K562 (cell line): ENCODE measurements around the gene LAMB4. TPM values are rescaled to one million over a fixed set of nuclear protein-coding genes. Genes with fewer than 3 reads are reported as not detected.
A peak's percentile ranks its signal among the peaks of the same experiment; 100 is the strongest.

Experiments used
- ATAC-seq: fragments of 200-7000 bp; cut with Tn5 transposase; 3 replicates; pipeline ENCODE4 v1.9.1; 2020; ENCODE audit warnings: moderate library complexity
- BruUV-seq: library from RNA; stranded (reverse); fragments of 400-500 nt; replicated peaks from 2 replicates; lab custom pipeline; 2021; lab: Mats Ljungman, UMichigan
- CTCF ChIA-PET: fragments of 300-600 bp; formaldehyde crosslinking; extraction: SDS; loops from one replicate; lab custom pipeline; 2021; ENCODE audit warnings: low intra/inter-chr PET ratio; lab: Yijun Ruan, JAX
- POLR2A ChIA-PET: fragments of 300-600, 350-650 bp; sonication (Branson Sonifier 250); formaldehyde crosslinking; extraction: SDS; loops from one replicate; lab custom pipeline; 2021; ENCODE audit warnings: antibody characterized with exemption, inconsistent platforms; lab: Yijun Ruan, JAX
- DNase-seq, 4 experiments: peaks; one replicate each; pipeline versions ENCODE4 v3.0.0 to v3.0.0-alpha.2; 2011 to 2018; ENCODE audit warnings: low spot score in 3 of 4, mixed read lengths in 3 of 4; ENCODE audit errors: extremely low read depth in 1 of 4
- FAIRE-seq: peaks from 2 replicates; lab custom pipeline; 2011; peaks lifted over from hg19 to GRCh38; lab: Jason Lieb, UNC
- H2AFZ ChIP-seq: 2 replicates; pipeline ENCODE4 v1.6.0; 2011; ENCODE audit warnings: low read depth, low read length, control low read depth, inconsistent platforms
- H3K27ac ChIP-seq: fragments of 200-600 bp; 3 replicates; pipeline ENCODE4 v1.8.0; 2011; ENCODE audit warnings: low read depth, mild to moderate bottlenecking, control low read depth, inconsistent platforms, low read length, moderate library complexity, mixed read lengths; ENCODE audit errors: extremely low read depth
- H3K27me3 ChIP-seq, 2 experiments: fragments of 300-600 bp in 1 of 2; 2 replicates in 1 of 2; 3 replicates in 1 of 2; pipeline versions ENCODE4 v1.6.0 to v1.8.0; 2011; ENCODE audit warnings: inconsistent platforms in 2 of 2, low read length in 2 of 2, mild to moderate bottlenecking in 1 of 2, mixed read lengths in 1 of 2, moderate library complexity in 1 of 2; ENCODE audit not compliant: control insufficient read depth in 2 of 2, insufficient read depth in 2 of 2
- H3K36me3 ChIP-seq: fragments of 300-600 bp; 3 replicates; pipeline ENCODE4 v1.8.0; 2011; ENCODE audit warnings: mild to moderate bottlenecking, low read length, inconsistent platforms; ENCODE audit not compliant: control insufficient read depth, insufficient read depth
- H3K4me1 ChIP-seq, 2 experiments: fragments of 200-600 bp in 1 of 2; replicated peaks in 1 of 2; 2 replicates in 1 of 2; 3 replicates in 1 of 2; pipeline versions ENCODE4 v1.5.1 to v1.8.0; 2011; ENCODE audit warnings: inconsistent platforms in 2 of 2, low read length in 2 of 2, mild to moderate bottlenecking in 1 of 2, mixed read lengths in 1 of 2, moderate library complexity in 1 of 2; ENCODE audit not compliant: control insufficient read depth in 2 of 2, insufficient read depth in 2 of 2
- H3K4me2 ChIP-seq: 2 replicates; pipeline ENCODE4 v1.6.1; 2011; ENCODE audit warnings: low read length, control low read depth, inconsistent platforms, mixed read lengths; ENCODE audit not compliant: insufficient read depth
- H3K4me3 ChIP-seq: fragments of 200-600 bp; sonication (generic), shearing (Covaris generic); 2 replicates; pipeline ENCODE4 v1.5.1; 2016; ENCODE audit warnings: control low read depth, inconsistent platforms
- H3K79me2 ChIP-seq: fragments of 200-600 bp; 3 replicates; pipeline ENCODE4 v1.8.0; 2011; ENCODE audit warnings: low read length, inconsistent platforms; ENCODE audit not compliant: control insufficient read depth, insufficient read depth
- H3K9ac ChIP-seq, 2 experiments: 2 replicates each; pipeline versions ENCODE4 v1.6.0 to v1.6.1; 2011; ENCODE audit warnings: low read depth in 2 of 2, low read length in 2 of 2, control low read depth in 1 of 2, inconsistent platforms in 1 of 2, mild to moderate bottlenecking in 1 of 2, mixed read lengths in 1 of 2; ENCODE audit not compliant: insufficient read depth in 1 of 2
- H3K9me1 ChIP-seq: one replicate; pipeline ENCODE4 v1.6.0; 2011; ENCODE audit warnings: inconsistent platforms, mild to moderate bottlenecking, low read length, moderate library complexity; ENCODE audit not compliant: control insufficient read depth, insufficient read depth
- H3K9me3 ChIP-seq: replicated peaks from 2 replicates; pipeline ENCODE4 v1.5.1; 2011; ENCODE audit warnings: low read depth, low read length, inconsistent platforms; ENCODE audit not compliant: control insufficient read depth, insufficient read depth
- H4K20me1 ChIP-seq: replicated peaks from 2 replicates; pipeline ENCODE4 v1.6.1; 2011; ENCODE audit warnings: low read length, inconsistent platforms, mixed read lengths; ENCODE audit not compliant: control insufficient read depth, insufficient read depth
- MTF1 ChIP-seq: fragments of 250-450 bp; sonication (Bioruptor Pico); IDR thresholded peaks from 2 replicates; pipeline ENCODE4 v1.9.0; 2021; ENCODE audit warnings: moderate library complexity, mild to moderate bottlenecking, inconsistent platforms, borderline replicate concordance
- in situ Hi-C: fragments of 300-500 bp; cut with MboI; formaldehyde crosslinking; loops from 4 replicates; pipeline ENCODE4 v1.15.0; 2018; ENCODE audit warnings: inconsistent platforms, mixed read lengths
- intact Hi-C: fragments of 100-400 bp; cut with micrococcal nuclease; formaldehyde crosslinking; loops from 2 replicates; pipeline ENCODE4 v1.14.2; 2022
- polyA plus RNA-seq, 8 experiments: library from polyadenylated mRNA; depleted of rRNA in 4 of 8; stranded (reverse) in 5 of 8; unstranded in 3 of 8; fragments of >200 nt; fragmentation: Nextera tagmentation in 2 of 8; fragmentation: Illumina TruSeq in 1 of 8; extraction: Ambion mirVana in 2 of 8; extraction: Trizol in 1 of 8; gene quantifications; 2 replicates each; pipeline versions ENCODE4 v1.2.1 to v1.2.3, GENCODE V29; 2011 to 2014; ENCODE audit warnings: inconsistent platforms in 1 of 8, missing spikeins in 1 of 8
- total RNA-seq, 7 experiments: library from RNA; depleted of rRNA in 6 of 7; stranded (reverse); fragments of >200 nt in 6 of 7; fragmentation: Illumina TruSeq in 2 of 7; extraction: Trizol in 2 of 7; gene quantifications; 2 replicates each; pipeline versions ENCODE4 v1.2.1 to v1.2.3, GENCODE V29; 2011 to 2021; ENCODE audit warnings: low replicate concordance in 1 of 7
- TF ChIP-seq, protein P1 (sequence below): IDR thresholded peaks from 2 replicates; pipeline ENCODE4 v1.6.1; 2011; ENCODE audit warnings: borderline replicate concordance, low read depth, mild to moderate bottlenecking, moderate library complexity, low read length; ENCODE audit not compliant: insufficient read depth, poor library complexity, severe bottlenecking

LAMB4 gene
- total and polyA plus RNA-seq, 9 of the 15 experiments (the other 6 are each of a cell fraction or from before 2014, with no cell fraction given): 0.06 to 0.13 (median 0.07) TPM; not detected in 6

DNA sequence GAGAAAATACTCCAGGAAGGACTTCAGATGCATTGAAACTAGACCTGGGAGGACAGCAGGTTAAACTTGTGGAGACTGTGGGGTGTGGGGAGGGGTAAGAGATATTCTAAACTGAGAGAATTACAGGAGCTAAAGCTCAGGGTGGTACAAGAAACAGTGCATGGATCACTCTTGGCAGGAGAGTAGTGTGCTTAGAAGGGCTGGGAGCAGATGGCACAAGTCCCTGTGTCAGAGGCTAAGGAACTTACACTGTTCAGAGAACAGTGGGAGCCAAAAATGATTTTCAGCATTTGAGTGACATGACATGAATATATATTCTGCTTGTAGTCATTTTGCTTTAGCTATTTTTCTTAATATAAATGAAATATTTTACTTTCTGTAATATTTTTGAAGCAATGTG lies 91.2 kb downstream of the LAMB4 start:
- Histone ChIP-seq H3K27me3 (no peaks in the 10 kb centered on the region), H2AFZ (peak overlapping the region; percentile 25; the same call in 1 of the 2 replicates), H3K4me2 (no peak overlapping the region), H3K9me3 (no peaks in the 10 kb centered on the region), H4K20me1 (no peaks in the 10 kb centered on the region), H3K4me3 (no peak overlapping the region), H3K4me1 (peaks cover 6 to 12% of the 10 kb centered on the region in 2 experiments; a peak in 4 of 5 replicates), H3K9me1 (no peaks in the 10 kb centered on the region), H3K27ac (no peak overlapping the region), H3K9ac (no peak overlapping the region), H3K36me3 (no peaks in the 10 kb centered on the region), H3K79me2 (no peaks in the 10 kb centered on the region)
- FAIRE-seq (no peak), ATAC-seq (no peak; the same call in 2 of the 3 replicates), DNase-seq (no peak)
- intact Hi-C loops: loop anchor here (5.0 kb wide), 1 partner anchor 58 kb away; no protein-coding TSS in a partner anchor
- BruUV-seq: no TSS peak
- in situ Hi-C loops: no loop called here
- CTCF ChIA-PET: no interaction called here
- POLR2A ChIA-PET: interaction anchor here (1.4 to 2.4 kb wide), 2 partner anchors 10 to 107 kb away, joined by 5 to 6 read pairs; no protein-coding TSS in a partner anchor
- no peak for TF ChIP-seq MTF1 (CRISPR knock-in tag)
- TF ChIP-seq, protein P1, sequence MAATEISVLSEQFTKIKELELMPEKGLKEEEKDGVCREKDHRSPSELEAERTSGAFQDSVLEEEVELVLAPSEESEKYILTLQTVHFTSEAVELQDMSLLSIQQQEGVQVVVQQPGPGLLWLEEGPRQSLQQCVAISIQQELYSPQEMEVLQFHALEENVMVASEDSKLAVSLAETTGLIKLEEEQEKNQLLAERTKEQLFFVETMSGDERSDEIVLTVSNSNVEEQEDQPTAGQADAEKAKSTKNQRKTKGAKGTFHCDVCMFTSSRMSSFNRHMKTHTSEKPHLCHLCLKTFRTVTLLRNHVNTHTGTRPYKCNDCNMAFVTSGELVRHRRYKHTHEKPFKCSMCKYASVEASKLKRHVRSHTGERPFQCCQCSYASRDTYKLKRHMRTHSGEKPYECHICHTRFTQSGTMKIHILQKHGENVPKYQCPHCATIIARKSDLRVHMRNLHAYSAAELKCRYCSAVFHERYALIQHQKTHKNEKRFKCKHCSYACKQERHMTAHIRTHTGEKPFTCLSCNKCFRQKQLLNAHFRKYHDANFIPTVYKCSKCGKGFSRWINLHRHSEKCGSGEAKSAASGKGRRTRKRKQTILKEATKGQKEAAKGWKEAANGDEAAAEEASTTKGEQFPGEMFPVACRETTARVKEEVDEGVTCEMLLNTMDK: no peak
